HG03060 (cell line): ENCODE results near the gene XDH.

Experiments
- ATAC-seq: cut with Tn5 transposase; IDR thresholded peaks from one replicate; pipeline ENCODE4 v1.9.1; 2021; ENCODE audit warnings: low read depth, moderate number of reproducible peaks; ENCODE audit not compliant: unreplicated experiment

Gene XDH

GRCh38 chr2:31296641-31297287 lies 117.8 kb downstream of the XDH start:
- no peak for ATAC-seq

- no peak for ATAC-seq
Observed at GRCh38 chr2:31294196-31294595, 120.3 kb downstream of the XDH start.

GRCh38 chr2:31287654-31288053 lies 126.9 kb downstream of the XDH start:
- no peak for ATAC-seq

GRCh38 chr2:31286961-31287550 lies 127.5 kb downstream of the XDH start:
- no peak for ATAC-seq

- ATAC-seq: no peak
Observed at GRCh38 chr2:31286230-31286629, 128.3 kb downstream of the XDH start.
